Frontal cortex (tissue), 4 donors: Measurements from ENCODE around the gene HEBP1. TPM values are rescaled to one million over a fixed set of nuclear protein-coding genes. Genes with fewer than 3 reads are reported as not detected.

ENCODE experiments used
- DNase-seq, 2 donors: peaks; one replicate each; pipeline ENCODE4 v3.0.0; 2012; ENCODE audit warnings: low spot score in 2 of 2
- FAIRE-seq: peaks from 2 replicates; lab custom pipeline; 2012; peaks lifted over from hg19 to GRCh38; lab: Jason Lieb, UNC
- total RNA-seq: library from RNA; depleted of rRNA; stranded (reverse); fragments of >200 nt; gene quantifications from one replicate; pipeline ENCODE4 v1.2.3, GENCODE V29; 2014
- donor health status: control.
- donor health status: control.
- donor health status: control.

Gene HEBP1
- total RNA-seq, 1 donor from 2014 or later, result 3.3 TPM

DNA sequence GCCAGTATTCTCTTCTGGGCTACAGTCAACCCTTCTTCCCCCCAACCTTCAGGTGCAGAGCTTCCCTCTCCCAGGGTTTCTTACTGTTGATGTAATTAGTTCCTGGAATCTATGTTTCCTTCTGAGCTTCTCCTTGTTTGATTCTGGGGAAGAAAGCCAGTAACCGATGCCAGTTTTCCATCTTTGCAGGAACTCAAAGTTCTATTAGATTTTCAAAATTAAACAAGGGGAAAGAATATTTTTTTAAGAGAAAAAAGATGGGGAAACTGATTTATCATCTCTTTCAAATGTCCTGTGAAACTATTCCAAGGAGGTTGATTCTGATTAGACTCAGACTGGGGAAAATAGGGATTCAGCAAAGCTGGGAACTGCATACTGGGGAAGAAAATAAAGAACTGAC lies 26.2 kb upstream of the HEBP1 start:
- FAIRE-seq (no peak), DNase-seq (no peak)

DNA sequence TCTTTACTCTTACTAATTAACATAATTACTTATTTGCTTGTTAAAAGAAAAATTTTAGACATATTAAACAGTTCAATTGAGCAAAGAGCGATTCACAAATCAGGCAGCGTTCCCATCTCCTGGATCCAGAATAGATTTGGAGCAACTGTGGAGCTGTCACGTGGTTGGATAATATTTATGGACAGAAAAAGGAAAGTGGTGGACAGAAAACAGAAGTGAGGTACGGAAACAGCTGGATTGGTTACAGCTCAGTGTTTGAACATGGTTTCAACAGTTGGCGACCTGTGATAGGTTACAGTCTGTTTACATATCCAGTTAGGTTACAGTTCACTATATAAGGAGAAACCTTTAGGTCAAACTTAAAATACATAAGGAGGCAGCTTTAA lies 24.5 kb upstream of the HEBP1 start:
- DNase-seq, result no peak
- no peak for FAIRE-seq

DNA sequence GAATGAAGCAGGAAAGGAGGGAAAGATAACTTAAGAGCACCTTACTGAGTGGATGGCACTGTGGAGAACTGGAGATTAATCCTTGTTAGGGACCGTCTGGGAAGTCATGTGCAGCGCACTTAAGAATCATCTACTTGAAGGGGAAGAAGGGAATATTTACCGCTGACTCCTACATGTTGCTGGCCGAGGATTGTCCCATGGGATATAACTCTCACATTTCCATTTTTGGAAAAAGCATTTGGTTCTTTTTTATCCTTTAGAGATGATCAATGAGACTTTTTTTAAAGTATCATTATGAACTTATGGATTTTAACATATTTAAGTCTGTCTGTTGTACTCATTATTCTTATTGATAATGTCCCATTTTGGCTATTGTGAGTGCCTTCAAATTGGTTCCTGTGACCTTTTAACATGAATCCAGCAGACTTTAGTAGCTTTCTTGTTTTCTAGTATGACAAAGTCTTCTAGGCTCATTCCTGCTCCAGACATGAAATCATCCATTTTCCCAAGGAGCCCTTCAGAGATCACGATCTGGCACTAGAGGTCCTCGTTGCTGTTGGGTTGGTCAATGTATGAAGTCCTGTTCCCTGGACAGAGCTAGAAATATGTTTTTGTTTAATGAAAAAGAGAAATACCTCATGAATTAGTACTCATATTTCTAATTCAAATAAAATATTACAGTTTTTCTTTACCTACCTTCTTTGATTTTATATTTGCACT lies 23.9 kb upstream of the HEBP1 start:
- DNase-seq (peak in 1 of 2 donors; percentile 31), FAIRE-seq (no peak)

- FAIRE-seq, result no peak
- no peak for DNase-seq
Observed at GRCh38 chr12:13022851-13023271, 22.8 kb upstream of the HEBP1 start.

DNA sequence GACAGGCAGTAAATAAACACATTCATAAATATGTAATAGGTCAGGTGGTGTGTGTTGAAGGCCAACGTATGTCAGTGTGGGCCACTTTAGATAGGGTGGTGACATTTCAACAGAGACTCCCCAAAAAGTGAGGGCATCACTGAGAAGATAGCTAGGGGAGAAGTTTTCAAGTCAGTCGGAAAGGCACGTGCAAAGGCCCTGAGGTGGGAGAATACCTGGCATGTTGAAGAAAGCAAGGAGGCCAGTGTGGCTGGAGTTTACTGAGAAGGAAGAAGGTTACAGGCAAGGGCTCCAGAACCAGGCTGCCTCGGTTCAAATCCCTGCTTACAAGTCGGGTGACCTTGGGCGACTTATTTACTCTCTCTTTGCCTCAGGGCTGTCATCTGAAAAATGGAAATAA lies 11.0 kb upstream of the HEBP1 start:
- DNase-seq (no peak), FAIRE-seq (no peak)

- FAIRE-seq (no peak), DNase-seq (no peak)
Observed at GRCh38 chr12:13008741-13009380, 8.8 kb upstream of the HEBP1 start.

DNA sequence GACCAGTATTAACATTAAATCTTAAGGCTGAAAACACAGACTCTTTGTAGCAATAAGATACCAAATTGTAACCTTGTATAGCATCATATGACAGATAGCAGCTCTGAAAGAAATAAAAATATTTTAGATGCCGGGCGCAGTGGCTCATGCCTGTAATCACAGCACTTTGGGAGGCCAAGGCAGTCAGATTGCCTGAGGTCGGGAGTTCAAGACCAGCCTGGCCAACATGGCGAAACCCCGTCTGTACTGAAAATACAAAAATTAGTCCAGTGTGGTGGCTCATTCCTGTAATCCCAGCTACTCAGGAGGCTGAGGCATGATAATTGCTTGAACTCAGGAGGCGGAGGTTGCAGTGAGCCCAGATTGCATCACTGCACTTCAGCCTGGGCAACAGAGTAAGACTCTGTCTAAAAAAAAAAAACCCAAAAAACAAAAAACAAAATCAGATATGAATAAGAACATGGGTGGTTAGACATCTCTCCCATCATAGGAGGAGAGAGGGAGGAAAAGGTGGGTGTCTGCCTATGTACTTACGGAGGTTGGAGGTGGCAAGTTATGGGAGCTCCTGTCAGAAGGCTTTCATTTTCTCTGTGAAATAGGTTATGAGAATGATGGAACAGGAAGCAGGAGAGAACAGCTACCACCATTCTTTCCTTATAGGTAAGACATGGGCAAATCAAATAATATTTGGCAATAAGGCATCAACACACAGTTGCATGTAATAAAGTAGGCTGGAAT lies 7.6 kb upstream of the HEBP1 start:
- no peak for FAIRE-seq
- DNase-seq, result no peak

GRCh38 chr12:13005649-13006048 lies 5.6 kb upstream of the HEBP1 start:
- DNase-seq (no peak), FAIRE-seq (no peak)

DNA sequence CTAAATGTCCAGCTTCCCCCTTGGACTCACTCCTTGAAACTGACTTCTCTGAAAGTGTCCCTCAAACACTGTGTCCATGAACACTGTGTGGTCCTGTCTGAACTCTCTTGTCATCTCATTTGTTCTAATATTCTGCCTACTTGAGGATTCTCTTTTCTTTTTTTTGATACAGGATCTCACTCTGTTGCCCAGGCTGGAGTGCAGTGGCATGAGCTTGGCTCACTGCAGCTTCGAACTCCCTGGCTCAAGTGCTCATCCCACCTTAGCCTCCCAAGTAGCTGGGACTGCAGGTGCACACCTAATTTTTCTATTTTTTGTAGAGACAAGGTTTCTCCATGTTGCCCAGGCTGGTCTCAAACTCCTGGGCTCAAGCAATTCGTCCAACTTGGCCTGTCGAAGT lies 4.9 kb upstream of the HEBP1 start:
- DNase-seq (no peak), FAIRE-seq (no peak)

GRCh38 chr12:13004361-13004760 lies 4.3 kb upstream of the HEBP1 start:
- FAIRE-seq, result no peak

DNA sequence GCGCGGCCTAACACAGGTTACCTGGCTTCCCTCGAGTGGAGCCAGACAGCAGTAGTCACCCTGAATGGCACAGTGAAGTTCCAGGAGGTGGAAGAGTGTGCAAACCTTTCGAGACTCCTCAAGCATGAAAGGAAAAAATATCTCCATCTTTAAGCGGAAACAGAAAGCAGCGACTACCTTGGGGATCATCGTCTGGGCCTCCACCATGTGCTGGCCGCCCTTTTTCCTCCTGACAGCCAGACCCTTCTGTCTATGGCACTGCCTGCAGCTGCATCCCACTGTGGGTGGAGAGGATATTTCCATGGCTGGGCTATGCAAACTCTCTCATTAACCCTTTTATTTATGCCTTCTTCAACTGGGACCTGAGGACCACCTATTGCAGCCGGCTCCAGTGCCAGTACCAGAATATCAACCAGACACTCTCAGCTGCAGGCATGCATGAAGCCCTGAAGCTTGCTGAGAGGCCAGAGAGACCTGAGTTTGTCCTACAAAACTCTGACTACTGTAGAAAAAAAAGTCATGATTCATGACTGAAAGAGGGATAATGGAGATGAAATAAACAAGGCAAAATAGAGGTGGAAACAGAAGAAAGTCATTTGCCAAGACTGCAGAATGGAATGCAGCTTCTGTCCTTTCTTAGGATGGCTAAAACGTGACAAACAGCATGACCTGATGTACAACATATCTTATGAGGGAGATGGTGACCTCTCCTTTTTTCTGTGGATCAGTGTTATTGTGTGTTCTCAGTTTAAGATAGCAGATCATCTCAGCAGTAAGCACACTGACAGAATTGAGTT lies 2.4 kb upstream of the HEBP1 start:
- no peak for FAIRE-seq

More at GRCh38 chr12:13004361-13004760, 4.3 kb upstream of the HEBP1 start:
- no peak for DNase-seq

DNA sequence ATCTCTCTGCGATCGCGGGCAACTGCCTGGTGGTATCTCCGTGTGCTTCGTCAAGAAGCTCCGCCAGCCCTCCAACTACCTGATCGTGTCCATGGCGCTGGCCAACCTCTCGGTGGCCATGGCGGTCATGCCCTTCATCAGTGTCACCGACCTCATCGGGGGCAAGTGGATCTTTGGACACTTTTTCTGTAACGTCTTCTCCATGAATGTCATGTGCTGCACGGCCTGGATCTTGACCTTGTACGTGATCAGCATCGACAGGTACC lies 1.6 kb upstream of the HEBP1 start:
- FAIRE-seq (no peak), DNase-seq (no peak)

More for the DNA sequence above, 2.4 kb upstream of the HEBP1 start:
- DNase-seq, result no peak

- DNase-seq, result peak; percentile 82 to 84
- no peak for FAIRE-seq
Observed at GRCh38 chr12:13000925-13001774, 1.1 kb upstream of the HEBP1 start.

GRCh38 chr12:13000616-13000924 lies 505 bp upstream of the HEBP1 start:
- DNase-seq (peak; percentile 46 to 62), FAIRE-seq (no peak)

- DNase-seq, result peak in 1 of 2 donors; percentile 31
- FAIRE-seq, result no peak
Observed at GRCh38 chr12:12999271-12999958, 650 bp downstream of the HEBP1 start.

DNA sequence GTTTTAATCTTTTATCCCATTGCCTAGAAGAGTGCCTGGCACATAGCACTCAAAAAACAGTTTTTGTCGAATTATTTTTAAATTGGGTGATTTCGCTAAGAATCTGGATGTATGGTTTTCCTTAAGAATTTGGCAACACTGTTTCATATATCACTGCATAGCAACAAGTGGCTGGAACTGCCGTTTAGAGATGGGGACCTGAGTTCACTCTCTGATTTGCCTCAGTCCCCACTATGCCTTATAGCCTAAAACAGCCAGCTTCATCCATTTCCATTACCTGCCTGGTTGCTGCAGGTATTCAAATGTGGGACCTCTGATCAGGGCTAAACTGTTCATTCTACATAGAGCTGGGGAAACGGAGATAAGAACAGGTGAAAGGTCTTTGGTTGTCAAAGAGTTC lies 1.8 kb downstream of the HEBP1 start:
- DNase-seq (no peak), FAIRE-seq (no peak)

DNA sequence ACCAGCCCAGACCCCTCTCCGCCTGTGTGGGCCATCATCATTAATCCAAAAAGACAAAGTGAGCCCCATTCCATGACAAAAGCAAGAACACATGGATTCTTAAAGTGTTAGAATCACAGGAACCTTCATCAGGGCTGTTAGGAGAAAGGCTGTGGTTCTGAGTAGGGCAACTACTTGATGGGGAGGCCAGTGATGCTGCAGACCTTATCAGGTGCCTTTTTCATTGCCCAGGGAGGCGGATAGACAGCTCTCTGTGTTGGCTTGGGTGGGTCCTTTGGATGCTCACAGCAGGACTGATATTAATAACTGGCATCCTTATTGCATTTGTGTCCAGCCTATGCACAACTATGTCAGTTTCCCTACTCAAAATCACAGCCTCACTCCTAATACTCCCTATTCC lies 2.3 kb downstream of the HEBP1 start:
- no peak for FAIRE-seq

GRCh38 chr12:12997156-12997555 lies 2.9 kb downstream of the HEBP1 start:
- DNase-seq (no peak), FAIRE-seq (no peak)

More for the DNA sequence above, 2.3 kb downstream of the HEBP1 start:
- no peak for DNase-seq

DNA sequence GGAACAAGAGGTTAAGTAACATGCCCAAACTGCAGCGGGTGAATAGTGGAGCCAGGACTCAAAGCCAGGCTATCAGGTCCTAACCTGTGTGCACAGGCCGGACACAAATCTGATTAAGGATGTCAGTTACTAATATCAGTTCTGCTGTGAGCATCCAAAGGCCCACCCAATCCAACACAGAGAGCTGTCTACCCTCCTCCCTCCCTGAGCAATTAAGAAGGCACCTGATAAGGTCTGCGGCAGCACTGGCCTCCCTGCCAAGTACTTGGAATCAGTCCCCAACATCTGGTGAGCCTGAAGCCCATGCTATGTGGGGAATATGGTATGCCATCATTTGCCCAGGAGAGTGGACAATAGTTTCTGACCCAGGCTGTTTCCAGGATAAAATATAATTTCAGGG lies 3.9 kb downstream of the HEBP1 start:
- FAIRE-seq (no peak), DNase-seq (no peak)
